ENCODE results near the gene SLC37A1.

Gene SLC37A1

DNA sequence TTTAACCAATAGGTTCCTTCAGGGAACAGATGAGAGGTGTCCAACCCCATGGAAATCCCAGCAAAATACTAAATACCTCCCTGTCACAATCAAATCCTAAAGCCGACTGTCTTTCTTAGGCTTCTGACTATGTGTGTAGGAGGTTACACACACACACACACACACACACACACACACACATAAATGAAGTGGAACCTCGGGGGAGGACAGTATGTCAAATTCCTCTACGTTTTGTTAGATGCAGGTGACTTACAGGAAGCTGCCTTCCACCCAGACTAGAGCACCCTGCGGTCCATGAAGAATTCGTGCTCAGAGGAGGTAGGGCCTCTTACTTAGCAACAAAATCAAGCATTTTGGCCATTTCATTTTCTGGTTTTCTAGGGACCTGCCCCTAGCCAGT lies 34.1 kb upstream of the SLC37A1 start:
- DNase-seq (ENCODE audit: low read depth): no peak

- DNase-seq (ENCODE audit: low read depth): no peak
These were observed 32.9 kb upstream of the SLC37A1 start for GRCh38 chr21:42480736-42481135.

- no peak for DNase-seq (ENCODE audit: low read depth)
These were observed 32.5 kb upstream of the SLC37A1 start for GRCh38 chr21:42481169-42481568.

GRCh38 chr21:42484966-42485365 lies 28.7 kb upstream of the SLC37A1 start:
- no peak for DNase-seq (ENCODE audit: low read depth)

GRCh38 chr21:42486072-42486471 lies 27.6 kb upstream of the SLC37A1 start:
- DNase-seq (ENCODE audit: low read depth): no peak

- DNase-seq (ENCODE audit: low read depth): no peak
These were observed 27.1 kb upstream of the SLC37A1 start for GRCh38 chr21:42486531-42486930.

- DNase-seq (ENCODE audit: low read depth): no peak
These were observed 24.6 kb upstream of the SLC37A1 start for GRCh38 chr21:42489006-42489563.

GRCh38 chr21:42489991-42490390 lies 23.7 kb upstream of the SLC37A1 start:
- no peak for DNase-seq (ENCODE audit: low read depth)

DNA sequence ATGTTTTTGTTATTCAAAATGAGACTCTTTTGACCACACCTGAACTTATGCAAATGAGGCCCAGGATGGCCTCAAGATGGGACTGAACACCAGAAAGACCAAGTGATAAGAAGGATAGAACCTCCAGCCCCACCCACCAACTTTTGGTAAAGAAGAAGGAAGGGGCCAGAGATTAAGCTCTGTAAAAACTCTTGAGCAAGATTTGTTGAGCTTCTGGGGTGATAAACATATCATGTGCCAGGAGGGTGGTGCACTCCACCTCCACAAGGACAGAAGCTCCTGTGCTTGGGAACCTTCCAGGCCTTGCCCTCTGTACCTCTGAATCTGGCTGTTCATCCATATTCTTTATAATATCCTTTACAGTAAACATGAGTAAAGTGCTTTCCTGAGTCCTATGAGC lies 22.9 kb upstream of the SLC37A1 start:
- DNase-seq (ENCODE audit: low read depth): no peak

- DNase-seq (ENCODE audit: low read depth): no peak
These were observed 22.3 kb upstream of the SLC37A1 start for GRCh38 chr21:42491328-42491727.

DNA sequence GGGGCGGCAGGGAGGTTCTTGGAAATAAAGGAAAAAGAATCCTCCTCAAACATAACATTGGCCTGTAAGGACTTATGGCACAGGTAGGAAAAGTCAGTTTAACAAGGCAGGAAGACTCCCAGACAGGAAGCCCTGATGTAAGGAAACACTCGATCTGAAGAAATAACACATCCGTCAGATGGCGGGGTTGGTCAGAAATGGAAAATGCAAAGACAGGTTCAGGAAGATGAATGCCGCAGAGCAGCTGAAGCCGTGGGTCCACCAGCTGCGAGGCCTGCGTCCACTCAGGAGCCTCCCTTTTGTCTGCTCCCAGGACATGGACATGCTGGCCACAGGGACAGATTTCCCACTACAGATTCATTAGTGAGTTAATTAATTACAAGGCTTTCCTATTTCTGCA lies 21.5 kb upstream of the SLC37A1 start:
- no peak for DNase-seq (ENCODE audit: low read depth)

- no peak for DNase-seq (ENCODE audit: low read depth)
These were observed 20.3 kb upstream of the SLC37A1 start for GRCh38 chr21:42493109-42494060.

GRCh38 chr21:42495027-42495426 lies 18.6 kb upstream of the SLC37A1 start:
- no peak for DNase-seq (ENCODE audit: low read depth)

- DNase-seq (ENCODE audit: low read depth): no peak
These were observed 17.9 kb upstream of the SLC37A1 start for GRCh38 chr21:42495765-42496119.

GRCh38 chr21:42496120-42496838 lies 17.4 kb upstream of the SLC37A1 start, which contains the start of gene RSPH1:
TSS of gene RSPH1 (minus strand) at chr21:42496224. CDS start at chr21:42496186, 38 bp downstream.
- peak; percentile 99 for DNase-seq (ENCODE audit: low read depth)

DNA sequence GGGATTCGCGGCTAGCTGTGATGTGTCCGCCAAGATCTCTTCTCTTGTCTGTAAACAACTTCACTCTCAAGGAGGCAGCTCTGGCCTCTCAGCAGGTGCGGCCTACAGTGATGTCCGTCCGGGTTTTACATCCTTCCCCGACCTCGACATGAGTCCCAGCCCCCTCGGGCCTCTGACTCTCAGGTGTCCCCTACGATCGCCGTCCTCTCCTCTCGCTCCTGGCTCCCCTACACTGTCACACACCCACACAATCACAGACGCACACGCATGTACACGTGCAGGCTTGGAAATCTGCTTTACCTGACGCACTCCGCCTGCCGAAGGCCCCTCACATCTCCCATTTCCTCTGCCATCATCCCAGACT lies 16.8 kb upstream of the SLC37A1 start:
- DNase-seq (ENCODE audit: low read depth): no peak

GRCh38 chr21:42498012-42498411 lies 15.6 kb upstream of the SLC37A1 start:
- no peak for DNase-seq (ENCODE audit: low read depth)

DNA sequence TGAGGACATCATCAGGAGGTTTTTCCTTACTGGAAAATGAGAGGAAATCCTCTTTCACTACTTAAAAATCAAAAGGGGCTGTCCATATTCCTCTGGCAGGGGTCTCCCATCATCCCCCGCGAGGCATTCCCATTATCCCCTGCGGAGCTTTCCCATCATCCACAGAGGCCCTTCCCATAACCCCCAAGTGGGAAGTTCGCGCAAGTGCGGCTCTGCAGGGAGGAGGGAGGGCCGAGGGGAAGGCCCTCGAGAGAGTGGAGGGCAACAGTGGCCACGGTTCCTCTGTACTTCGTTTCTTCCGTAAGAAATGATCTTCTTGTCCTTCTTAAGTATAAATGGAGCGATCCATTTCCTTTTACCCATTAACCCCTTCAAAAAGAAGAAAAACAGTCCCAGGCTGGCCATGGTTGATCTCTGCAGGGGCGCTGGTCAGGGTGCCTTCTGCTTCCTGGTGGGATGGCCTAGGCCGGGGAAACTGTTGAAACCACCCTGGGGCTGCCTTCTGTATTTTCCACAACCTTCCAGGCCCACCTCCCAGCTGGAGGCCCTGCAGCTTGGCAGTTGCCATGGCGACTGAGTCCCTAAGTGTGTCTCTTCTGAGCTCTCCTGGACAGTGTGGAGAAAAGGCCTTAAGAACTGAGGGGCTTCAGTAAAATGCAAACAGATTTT lies 14.1 kb upstream of the SLC37A1 start:
- DNase-seq (ENCODE audit: low read depth): no peak

DNA sequence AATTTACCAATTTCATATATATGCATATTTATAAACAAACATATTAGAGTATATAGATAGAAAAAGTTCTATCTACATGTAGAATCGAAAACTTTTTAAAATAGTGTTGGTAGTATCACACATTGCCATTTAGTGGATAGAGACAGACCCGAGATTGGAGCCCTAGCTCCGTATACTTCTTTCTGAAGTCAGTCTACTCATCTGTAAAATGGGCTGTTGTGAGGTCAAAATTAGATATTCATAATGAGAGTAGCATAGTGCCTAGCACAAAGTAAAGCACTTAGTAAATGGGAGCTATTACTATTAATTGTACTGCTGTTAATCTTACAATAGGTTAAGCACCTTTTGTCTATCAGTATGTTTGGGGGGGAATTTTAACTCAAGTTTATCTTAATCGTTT lies 13.4 kb upstream of the SLC37A1 start:
- DNase-seq (ENCODE audit: low read depth): no peak

GRCh38 chr21:42500736-42501135 lies 12.9 kb upstream of the SLC37A1 start:
- no peak for DNase-seq (ENCODE audit: low read depth)

- DNase-seq (ENCODE audit: low read depth): no peak
These were observed 9.9 kb upstream of the SLC37A1 start for GRCh38 chr21:42503711-42504110.

GRCh38 chr21:42505090-42505726 lies 8.4 kb upstream of the SLC37A1 start:
- no peak for DNase-seq (ENCODE audit: low read depth)

All from activated T-cell treated with anti-CD3 and anti-CD28 coated beads for 1 hour (primary cell).